GM20431 (cell line): ENCODE results near the gene UFSP2.

ENCODE experiments used
- in situ Hi-C: fragments of 300-500 bp; cut with MseI, MboI; formaldehyde crosslinking; loops from one replicate; pipeline ENCODE4 v1.15.0; 2020; ENCODE audit warnings: low sequenced_read_pairs; ENCODE audit not compliant: unreplicated experiment

Gene UFSP2

DNA sequence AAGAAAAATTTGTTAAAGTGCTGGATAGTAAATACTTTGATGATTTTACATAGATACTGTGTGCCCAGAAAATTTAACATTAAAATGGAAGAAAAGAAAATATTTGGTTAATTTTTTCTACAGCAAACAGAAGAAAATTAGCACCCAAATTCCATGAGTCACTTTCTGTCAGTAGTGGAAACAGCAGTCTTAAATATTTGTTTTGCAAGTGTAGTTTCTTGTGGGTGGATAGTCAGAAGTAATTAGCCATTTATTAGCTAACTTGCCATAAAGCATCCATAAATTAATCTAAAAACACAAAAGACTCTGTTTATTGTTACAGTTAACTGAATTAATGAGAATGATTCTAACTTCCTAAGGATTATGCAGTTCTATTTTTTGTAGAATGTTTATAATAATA, 9.7 kb upstream of the UFSP2 start:
- in situ Hi-C loops: no loop called here

DNA sequence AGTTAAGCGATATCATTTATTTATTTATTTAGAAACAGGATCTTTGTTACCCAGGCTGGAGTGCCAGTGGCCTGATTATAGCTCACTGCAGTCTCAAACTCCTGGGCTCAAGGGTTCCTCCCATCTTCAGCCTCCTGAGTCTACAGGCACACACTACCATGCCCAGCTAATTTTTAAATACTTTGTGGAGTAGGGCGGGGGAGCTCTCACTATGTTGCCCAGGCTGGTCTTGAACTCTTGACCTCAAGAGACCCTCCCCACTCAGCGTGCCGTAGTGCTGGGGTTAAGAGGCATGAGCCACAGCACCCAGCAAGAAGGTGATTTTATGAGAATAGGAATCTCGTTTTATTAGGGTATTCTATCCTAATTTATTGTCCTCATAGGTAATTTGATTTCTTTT, 3.9 kb upstream of the UFSP2 start:
- in situ Hi-C loops: no loop called here

DNA sequence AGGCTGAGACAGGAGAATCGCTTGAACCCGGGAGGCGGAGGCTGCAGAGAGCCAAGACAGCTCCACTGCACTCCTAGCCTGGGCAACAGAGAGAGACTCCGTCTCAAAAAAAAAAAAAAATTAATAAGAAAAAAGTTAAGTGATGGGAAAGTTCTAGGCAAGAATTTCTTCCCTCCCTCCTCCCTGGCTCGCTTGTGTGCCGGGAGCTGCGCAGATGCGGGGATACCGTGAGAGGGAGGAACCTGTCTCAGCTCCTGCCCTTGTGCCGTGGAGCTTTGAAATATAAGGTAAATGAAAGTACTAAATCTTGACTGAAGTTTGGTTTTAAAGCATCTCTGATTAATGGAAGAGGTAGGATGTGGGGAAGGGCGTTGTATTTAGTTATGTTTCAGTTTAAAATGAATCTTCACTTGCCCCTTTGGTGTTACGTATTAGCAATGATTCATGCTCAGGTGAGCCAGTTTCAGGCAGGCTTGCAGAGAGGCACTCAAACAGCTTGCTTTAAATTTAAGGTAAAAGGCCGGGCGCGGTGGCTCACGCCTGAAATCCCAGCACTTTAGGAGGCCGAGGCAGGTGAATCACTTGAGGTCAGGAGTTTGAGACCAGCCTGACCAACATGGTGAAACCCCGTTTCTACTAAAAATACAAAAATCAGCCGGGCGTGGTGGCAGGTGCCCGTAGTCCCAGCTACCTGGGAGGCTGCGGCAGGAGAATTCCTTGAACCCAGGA, 1.4 kb upstream of the UFSP2 start:
- in situ Hi-C loops: no loop called here

DNA sequence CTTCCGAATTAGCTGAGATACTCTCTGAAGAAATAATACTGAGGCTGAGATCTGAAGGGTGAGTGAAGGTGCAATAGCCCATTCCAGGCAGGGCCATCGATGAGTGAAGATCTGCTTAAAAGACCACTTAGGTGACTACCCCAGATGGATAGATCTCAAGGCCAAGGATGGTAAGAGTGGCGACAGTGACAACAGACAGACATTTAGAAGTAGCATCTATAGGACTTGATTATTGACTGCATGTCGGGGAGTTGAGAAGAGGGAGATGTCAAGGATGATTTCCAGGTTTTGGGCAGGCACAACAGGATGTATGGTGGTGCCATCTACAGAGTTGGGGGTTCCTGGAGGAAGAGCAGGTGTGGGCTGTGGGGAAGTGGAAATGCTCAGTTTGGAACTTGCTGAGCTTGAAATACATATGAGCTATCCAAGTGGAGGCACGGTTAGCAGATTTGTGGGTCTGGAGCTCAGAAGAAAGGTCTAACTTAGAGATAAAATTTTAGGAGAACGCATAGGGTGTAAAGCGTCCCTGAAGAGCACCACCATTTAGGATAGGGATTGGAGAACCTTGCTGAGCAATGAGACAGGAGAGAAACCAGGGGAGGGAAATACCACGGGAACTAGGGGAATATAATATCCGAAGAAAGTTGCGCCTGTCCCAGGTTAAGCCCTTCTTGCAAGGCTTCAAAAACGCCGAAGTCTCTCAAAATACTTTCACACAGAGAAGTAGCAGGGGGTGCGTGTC, 688 bp downstream of the UFSP2 start:
- in situ Hi-C loops: no loop called here

DNA sequence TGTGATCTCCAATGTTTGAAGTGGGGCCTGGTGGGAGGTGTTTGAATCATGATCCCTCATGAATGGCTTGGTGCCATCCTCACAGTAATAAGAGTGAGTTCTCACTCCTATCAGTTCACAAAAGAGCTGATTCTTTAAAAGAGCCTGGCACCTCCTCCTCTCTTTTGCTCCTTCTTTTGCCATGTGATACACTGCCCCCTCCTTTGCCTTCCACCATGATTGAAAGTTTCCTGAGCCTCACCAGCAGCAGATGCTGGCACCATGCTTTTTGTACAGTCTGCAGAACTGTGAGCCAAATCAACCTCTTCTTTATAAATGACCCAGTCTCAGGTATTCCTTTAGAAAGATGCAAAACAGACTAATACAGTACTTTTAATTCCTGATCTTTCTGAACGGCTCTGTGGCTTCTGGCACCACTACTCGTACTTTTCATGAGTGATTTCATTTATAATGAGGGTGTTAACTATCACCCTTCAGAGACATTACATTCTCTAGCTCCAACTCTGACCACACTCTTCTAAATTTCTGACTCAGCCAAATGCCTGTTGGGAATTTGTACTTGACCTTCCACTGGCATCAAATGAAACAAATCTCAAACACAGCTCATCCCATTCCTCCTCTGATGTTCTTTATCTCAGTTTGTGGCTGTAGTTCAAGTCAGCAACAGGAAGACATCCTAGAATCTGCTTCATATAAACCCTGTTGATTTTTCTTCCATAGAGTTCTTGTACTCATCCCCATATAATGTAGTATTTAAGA, 4.2 kb downstream of the UFSP2 start:
- in situ Hi-C loops: no loop called here

DNA sequence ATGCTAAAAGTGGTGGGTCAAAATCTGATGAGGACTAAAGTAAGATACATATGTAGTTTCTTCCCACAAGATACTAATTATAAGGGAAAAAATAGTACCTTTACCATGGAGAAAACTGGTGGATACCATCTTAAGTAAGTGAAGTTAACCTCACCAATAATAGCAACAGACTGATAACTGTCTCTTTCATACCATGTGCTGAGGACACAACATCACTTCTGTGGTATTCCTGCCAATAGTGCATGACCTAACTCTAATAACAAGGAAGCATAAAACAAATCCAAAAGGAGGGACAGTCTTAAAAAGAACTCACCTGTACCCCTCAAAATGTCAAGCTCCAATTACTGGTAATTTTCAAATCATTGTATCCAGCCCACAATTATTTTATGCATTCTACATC, 8.8 kb downstream of the UFSP2 start:
- in situ Hi-C loops: no loop called here

DNA sequence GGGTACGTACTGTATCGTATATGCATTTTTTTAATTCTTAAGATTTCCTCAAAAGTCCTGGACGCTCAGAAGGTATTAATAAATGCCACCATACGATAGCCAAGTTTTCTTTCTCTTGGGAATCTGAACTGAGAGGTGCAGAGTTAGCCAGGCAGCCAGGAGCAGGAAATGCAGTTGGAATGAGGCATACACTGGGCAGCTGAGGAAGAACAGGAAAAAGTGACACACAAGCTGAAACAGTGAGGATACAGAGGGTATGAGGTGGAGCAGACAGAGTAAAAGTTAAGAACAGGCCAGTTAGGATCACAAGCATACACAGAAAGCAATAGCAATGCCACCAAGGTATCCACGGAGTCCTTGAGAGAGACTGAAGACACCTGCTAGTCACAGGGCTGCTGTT, 13.4 kb downstream of the UFSP2 start:
- in situ Hi-C loops: no loop called here

DNA sequence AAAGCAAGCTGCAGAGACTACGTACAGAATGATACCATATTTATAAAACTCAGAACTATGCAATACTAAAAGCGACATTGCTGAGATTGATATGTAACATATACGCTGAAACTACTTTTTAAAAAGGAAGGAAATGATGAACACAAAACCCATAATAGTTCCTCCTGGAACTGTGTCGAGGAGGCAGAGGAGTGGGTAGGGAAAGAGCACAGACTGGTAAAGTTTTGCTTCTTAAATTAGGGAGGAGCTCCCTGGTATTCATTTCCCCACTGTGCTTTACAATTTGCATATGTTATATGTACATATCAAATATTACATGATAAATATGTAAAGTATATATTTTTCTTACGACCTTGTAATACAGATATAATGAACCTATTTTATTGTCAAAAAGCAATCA, 13.9 kb downstream of the UFSP2 start:
- in situ Hi-C loops: no loop called here

DNA sequence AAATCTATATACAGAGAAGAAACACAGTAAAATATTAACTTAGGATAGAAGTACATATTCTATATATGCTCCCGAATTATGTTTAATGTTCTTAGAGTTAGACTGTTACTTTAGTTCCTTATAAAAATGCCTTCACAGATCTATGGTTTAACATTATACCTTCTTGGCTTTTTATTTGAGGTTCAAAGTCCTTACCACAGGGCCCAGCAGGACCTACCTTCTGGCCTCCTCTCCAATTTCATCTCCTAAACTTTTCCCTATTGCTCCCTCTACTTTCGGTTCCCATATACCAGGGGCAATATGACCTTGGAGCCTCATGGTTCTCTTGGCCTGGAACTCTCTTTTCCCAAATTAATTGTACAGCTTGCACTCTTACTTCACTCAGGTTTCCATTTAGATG, 17.3 kb downstream of the UFSP2 start:
- in situ Hi-C loops: no loop called here

DNA sequence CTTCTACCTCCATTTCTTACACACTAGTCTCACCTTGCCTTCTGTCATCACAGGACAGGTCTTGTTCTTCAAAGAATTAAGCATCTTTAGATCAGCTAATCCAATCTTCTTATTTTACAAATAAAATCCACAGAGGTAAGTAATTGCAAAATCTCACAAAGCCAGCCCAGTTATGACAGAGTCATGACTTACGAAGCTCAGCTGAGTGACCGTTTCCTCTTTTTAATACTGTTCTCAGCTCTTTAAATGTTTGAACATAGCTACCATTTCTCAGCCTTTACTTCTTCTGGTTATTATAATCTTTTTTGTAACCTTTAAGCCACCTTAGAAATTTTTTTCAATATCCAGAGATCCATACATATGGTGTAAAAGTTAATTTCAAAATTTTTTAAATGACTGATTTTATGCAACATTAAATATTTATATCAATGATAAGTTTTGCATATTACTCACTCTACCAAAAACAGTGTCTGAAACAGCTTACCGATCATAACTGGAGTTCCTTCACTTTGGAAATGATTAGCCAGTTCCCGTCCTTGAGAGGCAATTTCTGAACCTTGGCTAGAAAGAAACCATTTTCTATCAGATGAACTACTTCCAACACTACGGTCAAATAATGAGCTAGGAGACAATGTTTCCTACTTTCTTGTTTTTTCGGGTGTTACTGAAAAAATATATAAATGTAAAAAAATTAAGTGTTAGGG, 20.3 kb downstream of the UFSP2 start:
- in situ Hi-C loops: no loop called here

DNA sequence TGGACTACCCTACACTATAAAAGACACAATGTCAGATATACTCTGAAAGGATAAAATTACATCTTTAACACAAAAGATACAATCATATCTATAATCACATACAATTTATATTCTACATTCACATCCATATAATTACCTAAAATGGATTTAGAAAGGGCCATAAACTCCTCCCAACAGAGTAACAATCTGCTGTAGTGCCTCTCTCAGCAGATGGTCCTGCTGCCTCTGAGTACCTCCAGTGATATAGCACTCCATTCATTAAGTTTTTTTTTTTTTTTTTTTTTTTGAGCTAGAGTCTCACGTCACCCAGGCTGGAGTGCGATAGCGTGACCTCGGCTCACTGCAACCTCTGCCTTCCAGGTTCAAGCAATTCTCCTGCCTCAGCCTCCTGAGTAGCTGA, 21.7 kb downstream of the UFSP2 start:
- in situ Hi-C loops: no loop called here

DNA sequence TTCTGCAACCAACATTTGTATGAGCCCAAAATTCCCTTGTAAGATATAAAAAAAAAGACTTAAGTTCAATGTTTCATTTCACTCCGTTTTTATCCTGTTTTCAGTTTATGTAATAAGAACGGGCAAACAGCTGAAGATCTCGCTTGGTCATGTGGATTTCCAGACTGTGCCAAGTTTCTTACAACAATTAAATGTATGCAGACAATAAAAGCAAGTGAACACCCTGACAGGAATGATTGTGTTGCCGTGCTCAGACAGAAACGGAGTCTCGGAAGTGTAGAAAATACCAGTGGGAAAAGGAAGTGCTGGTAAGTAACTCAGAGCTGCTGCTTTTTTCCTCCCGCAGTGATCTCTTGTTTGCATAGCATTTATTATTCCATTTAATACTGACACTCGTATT, 26.3 kb downstream of the UFSP2 start:
- in situ Hi-C loops: no loop called here

DNA sequence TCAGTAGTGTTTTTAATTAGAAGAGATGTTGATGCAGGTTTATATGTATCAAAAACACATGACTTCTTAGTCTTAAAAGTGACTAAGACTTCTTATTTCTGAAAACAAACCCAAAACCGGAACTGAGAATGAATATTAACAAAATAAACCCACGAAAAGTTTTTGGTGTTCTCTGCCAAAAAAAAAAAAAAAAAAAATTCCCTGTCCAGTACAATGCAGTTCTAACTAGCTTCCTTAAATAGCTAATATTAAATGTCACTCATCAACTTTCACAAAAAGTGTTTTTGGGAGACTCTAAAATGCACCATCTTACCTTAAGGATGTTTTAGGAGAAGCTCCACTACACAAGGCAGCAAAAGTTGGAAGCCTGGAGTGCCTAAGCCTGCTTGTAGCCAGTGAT, 27.1 kb downstream of the UFSP2 start:
- in situ Hi-C loops: no loop called here

DNA sequence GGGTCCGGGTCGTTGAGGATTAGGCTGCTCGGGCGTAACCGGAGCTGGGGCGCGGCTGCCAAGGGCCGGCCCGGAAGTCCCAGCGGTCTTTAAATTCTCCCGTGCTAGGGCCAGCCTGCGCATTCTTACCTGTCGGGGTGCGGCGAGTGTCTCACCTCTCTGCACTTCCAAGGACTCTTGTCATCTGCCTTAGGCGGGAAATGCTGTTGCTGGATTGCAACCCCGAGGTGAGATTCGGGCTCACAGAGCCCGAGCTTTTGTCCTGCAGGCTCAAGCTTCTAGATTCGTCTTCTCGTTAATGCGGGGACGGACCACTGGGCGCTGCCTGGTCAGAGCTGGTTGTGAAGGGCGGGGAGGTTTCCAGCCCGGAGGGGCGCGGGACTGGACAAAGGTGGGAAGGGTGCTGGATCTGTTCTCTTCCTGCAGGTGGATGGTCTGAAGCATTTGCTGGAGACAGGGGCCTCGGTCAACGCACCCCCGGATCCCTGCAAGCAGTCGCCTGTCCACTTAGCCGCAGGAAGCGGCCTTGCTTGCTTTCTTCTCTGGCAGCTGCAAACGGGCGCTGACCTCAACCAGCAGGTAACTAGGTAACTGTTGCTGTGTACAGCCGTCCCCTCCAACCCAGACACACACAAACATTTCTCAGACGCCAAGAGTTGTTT, 28.9 kb downstream of the UFSP2 start, which contains the start of gene ANKRD37:
Gene ANKRD37 (plus strand): TSS at position 118 of the 662 bp plus-strand sequence. CDS start 83 bp downstream, at position 201.
- in situ Hi-C loops: no loop called here

DNA sequence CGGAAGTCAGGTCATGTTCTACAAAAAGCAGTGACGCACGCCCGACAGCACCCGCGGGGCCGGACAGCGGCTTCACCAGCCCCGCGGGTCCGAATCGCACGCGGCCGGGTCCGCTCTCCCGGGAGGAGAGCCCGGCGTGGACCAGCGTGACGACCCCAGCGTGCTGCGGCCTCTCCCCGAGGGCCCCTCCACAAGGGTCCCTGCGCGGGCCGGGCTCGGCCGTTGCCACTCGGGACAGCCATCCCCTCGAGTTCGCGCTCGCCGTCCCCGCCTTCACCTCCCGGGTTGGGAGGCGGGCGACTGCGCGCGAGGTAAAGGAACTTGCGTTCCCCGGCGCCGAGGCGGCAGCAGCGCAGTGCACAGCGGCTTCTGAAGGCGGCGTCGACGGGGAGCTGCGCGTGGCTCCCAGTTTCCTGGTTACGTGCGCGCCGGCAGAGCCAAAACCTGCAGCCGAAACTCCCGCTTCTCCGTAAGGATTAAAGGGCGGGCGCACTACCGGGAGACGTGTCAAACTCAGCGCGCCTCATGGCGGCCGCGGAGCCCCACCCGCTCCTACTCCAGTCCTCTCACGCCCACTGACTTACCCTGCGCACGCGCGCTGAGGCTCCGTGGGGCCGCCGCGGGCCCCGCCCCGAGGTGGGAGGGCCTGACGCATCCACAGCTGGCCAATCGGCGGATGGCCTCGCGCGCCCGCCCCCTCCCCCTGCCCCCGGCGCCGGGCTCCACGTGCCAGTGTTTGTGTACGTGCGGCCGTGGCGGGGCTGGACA, 29.6 kb downstream of the UFSP2 start:
- in situ Hi-C loops: no loop called here

DNA sequence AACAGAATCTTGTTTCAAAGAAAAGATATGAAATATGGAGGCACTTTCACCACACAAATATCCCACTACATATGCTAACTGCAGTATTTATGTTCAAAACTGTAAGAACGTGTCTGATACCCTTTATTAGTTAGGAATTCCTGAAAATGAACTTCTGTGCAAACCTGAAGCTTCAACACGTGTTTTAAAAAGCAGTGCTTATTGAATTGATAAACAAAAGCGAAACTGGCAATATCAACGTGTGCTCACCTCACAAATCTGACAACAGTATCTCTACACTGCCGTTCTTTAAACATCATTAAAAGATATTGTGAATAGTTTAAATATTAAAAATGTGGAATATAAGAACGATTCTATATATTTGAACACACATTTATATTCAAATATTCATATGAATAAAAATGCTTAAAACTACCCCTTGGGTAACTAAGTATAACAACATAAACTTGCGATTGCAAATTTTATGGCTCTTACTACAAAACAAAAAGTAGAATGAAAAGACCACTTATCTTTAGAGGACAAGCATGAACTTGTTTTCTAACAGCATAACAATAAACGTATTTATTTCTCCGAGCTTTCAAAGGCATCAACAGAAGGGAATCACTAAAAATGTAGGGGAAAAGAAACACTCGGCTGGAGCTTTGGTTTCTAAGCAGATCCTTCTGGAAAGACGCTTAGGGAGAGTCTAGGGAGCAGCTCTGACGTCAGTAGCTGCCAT, 30.4 kb downstream of the UFSP2 start, which contains the start of gene LRP2BP:
Gene LRP2BP (minus strand): TSS at position 687 of the 718 bp plus-strand sequence. CDS start 17,738 bp downstream, outside the sequence.
- in situ Hi-C loops: no loop called here

DNA sequence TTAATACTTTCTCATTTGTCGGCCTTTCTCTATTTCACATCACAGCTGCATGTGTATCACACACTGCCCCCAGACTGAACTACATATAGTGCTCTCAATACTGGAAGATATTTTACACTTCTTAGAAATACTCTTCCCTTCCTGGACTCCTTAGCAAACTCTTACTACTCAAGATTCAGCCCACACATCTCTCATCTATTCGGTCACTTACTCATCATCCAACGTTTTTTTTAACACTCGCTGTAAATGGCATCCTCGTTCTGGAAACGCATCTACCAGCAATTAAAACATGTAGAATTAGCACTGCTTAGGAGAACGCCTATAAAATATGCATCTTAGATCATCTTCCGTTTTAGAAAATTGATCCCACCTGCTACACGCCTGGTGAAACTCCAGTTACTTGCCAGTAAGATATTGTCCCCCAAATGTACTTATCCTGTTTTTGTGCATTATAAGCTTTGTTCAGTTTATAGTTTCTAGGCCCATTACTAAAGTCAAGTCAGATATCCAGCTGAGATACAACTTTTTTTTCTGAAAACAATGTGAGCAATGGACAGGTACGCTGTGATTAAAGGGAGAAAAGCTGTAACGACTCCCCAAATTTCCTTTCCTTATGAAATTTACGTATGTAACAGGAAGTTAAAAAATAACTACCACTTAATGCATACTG, 31.1 kb downstream of the UFSP2 start:
- in situ Hi-C loops: no loop called here

DNA sequence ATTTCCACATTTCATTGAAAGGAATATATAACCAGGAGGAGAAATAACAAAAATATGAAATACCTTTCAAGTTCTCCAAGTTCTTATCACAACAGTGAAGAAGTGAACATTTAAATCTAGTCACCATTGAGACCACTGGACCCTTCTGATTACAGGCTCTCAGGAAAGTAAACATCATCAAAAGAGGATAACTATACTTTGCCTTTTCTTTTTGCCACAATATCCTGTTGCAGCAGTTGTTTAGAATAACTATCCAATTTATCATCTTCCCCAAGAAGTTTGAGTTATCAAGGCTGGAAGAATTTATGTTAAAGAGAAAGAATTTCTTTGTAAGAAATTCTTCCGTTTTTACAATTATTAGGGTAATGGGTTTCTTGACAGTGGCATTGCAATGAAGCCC, 33.6 kb downstream of the UFSP2 start:
- in situ Hi-C loops: no loop called here
